ENCODE data around the gene CBLB.

- no peak for TF ChIP-seq CTCF (conservative IDR thresholded peaks at IDR 0.05; ENCODE audit: low read length)
- no peak for TF ChIP-seq EZH2phosphoT487 (IDR thresholded peaks at IDR 0.05; ENCODE audit: borderline replicate concordance, low read depth, low read length)
These were observed 42.7 kb upstream of the CBLB start for GRCh38 chr3:105911496-105911895.

All from OCI-LY7 (cell line).